Left colon (tissue), 2 donors: Measurements from ENCODE around the gene RBSN. TPM values are rescaled to one million over a fixed set of nuclear protein-coding genes. Genes with fewer than 3 reads are reported as not detected.

Experiments used
- ATAC-seq: fragments of 200-7000 bp; cut with Tn5 transposase; one replicate; pipeline ENCODE4 v1.9.1; 2020; ENCODE audit warnings: mild to moderate bottlenecking, moderate library complexity
- DNase-seq, 2 donors: peaks; one replicate each; pipeline ENCODE4 v3.0.0-alpha.2; 2020
- intact Hi-C, 2 donors: fragments of 100-400 bp; cut with DNase I in 1 of 2; cut with micrococcal nuclease in 1 of 2; formaldehyde crosslinking; loops; one replicate each; pipeline versions ENCODE4 v1.11.2 to v1.14.0; 2022; cut with DNase I, micrococcal nuclease
- total RNA-seq, 2 donors: library from RNA; stranded (reverse); fragmentation: NEBNext Ultra II Directional; extraction: Animal tissue kit (Norgen Biotek cat#: 25700); gene quantifications; one replicate each; pipeline ENCODE4 v1.2.1, GENCODE V29; 2021
- donor health status: DM: no; HTN: no; CAD: no.
- donor health status: DM: yes; HTN: yes; CAD: no.

The RBSN gene
- total RNA-seq, 2 donors from 2014 or later: 13.8 to 15.7 TPM

- DNase-seq: peak in 1 of 2 donors; percentile 12
- intact Hi-C loops: no loop called here
- ATAC-seq: no peak
Observed at GRCh38 chr3:15065550-15066007, 33.4 kb downstream of the RBSN start.

GRCh38 chr3:15064835-15065549 lies 34.0 kb downstream of the RBSN start, which contains the start of gene MRPS25:
MRPS25 (minus strand) TSS chr3:15065315; CDS start chr3:15065194, 121 bp downstream.
- peak; percentile 90 to 94 for DNase-seq
- intact Hi-C loops: no loop called here
- ATAC-seq: peak; percentile 96

- intact Hi-C loops: no loop called here
- peak; percentile 58 for ATAC-seq
- peak in 1 of 2 donors; percentile 44 for DNase-seq
Observed at GRCh38 chr3:15064299-15064834, 34.6 kb downstream of the RBSN start.

- DNase-seq: peak in 1 of 2 donors; percentile 36
- no peak for ATAC-seq
- intact Hi-C loops: no loop called here
Observed at GRCh38 chr3:15063656-15064286, 35.2 kb downstream of the RBSN start.

- no peak for ATAC-seq
- intact Hi-C loops: no loop called here
Observed at GRCh38 chr3:15063238-15063637, 35.7 kb downstream of the RBSN start.

GRCh38 chr3:15060029-15060428 lies 38.9 kb downstream of the RBSN start:
- ATAC-seq (no peak), DNase-seq (no peak)
- intact Hi-C loops: no loop called here

More at GRCh38 chr3:15063238-15063637, 35.7 kb downstream of the RBSN start:
- no peak for DNase-seq

- intact Hi-C loops: no loop called here
- ATAC-seq (peak; percentile 7), DNase-seq (no peak)
Observed at GRCh38 chr3:15056676-15057404, 42.1 kb downstream of the RBSN start.

- intact Hi-C loops: no loop called here
- no peak for ATAC-seq
- DNase-seq: peak in 1 of 2 donors; percentile 17
Observed at GRCh38 chr3:15055019-15055557, 43.9 kb downstream of the RBSN start.

- intact Hi-C loops: no loop called here
- no peak for DNase-seq
- ATAC-seq: no peak
Observed at GRCh38 chr3:15053541-15053940, 45.4 kb downstream of the RBSN start.

GRCh38 chr3:15052335-15053242 lies 46.4 kb downstream of the RBSN start:
- intact Hi-C loops: no loop called here
- DNase-seq (no peak), ATAC-seq (no peak)

- DNase-seq (peak; percentile 32 to 44), ATAC-seq (peak; percentile 88)
- intact Hi-C loops: no loop called here
Observed at GRCh38 chr3:15051531-15051930, 47.4 kb downstream of the RBSN start.

GRCh38 chr3:15050405-15051092 lies 48.4 kb downstream of the RBSN start:
- intact Hi-C loops: no loop called here
- no peak for DNase-seq
- ATAC-seq: no peak

- intact Hi-C loops: no loop called here
- ATAC-seq: no peak
- no peak for DNase-seq
Observed at GRCh38 chr3:15049584-15049983, 49.4 kb downstream of the RBSN start.

GRCh38 chr3:15045667-15046066 lies 53.3 kb downstream of the RBSN start:
- intact Hi-C loops: no loop called here
- DNase-seq (no peak), ATAC-seq (no peak)

- no peak for ATAC-seq
- no peak for DNase-seq
- intact Hi-C loops: no loop called here
Observed at GRCh38 chr3:15044326-15044725, 54.6 kb downstream of the RBSN start.

- intact Hi-C loops: no loop called here
- DNase-seq: no peak
- no peak for ATAC-seq
Observed at GRCh38 chr3:15043408-15044171, 55.4 kb downstream of the RBSN start.

GRCh38 chr3:15042936-15043335 lies 56.0 kb downstream of the RBSN start:
- ATAC-seq: no peak
- intact Hi-C loops: no loop called here
- no peak for DNase-seq
